ENCODE measurements around the gene CFAP73.

Gene CFAP73

GRCh38 chr12:113149361-113150150, at the start of gene CFAP73:
Gene CFAP73, plus strand, starts transcription at chr12:113149724. Its CDS starts 134 bp downstream, at chr12:113149858.
- DNase-seq (ENCODE audit: low spot score), result no peak
- TF ChIP-seq CTCF (IDR thresholded peaks at IDR 0.05; ENCODE audit: extremely low read depth, missing control alignments), result no peak

- no peak for DNase-seq (ENCODE audit: low spot score)
- no peak for TF ChIP-seq CTCF (IDR thresholded peaks at IDR 0.05; ENCODE audit: extremely low read depth, missing control alignments)
Measured at GRCh38 chr12:113099764-113100163, 49.8 kb upstream of the CFAP73 start.

GRCh38 chr12:113101751-113102150, 47.8 kb upstream of the CFAP73 start:
- no peak for DNase-seq (ENCODE audit: low spot score)
- TF ChIP-seq CTCF (IDR thresholded peaks at IDR 0.05; ENCODE audit: extremely low read depth, missing control alignments), result no peak

GRCh38 chr12:113102811-113103210, 46.7 kb upstream of the CFAP73 start:
- no peak for TF ChIP-seq CTCF (IDR thresholded peaks at IDR 0.05; ENCODE audit: extremely low read depth, missing control alignments)

GRCh38 chr12:113103756-113104450, 45.6 kb upstream of the CFAP73 start:
- DNase-seq (ENCODE audit: low spot score), result peak; percentile 67
- TF ChIP-seq CTCF (IDR thresholded peaks at IDR 0.05; ENCODE audit: extremely low read depth, missing control alignments), result no peak

More at GRCh38 chr12:113102811-113103210, 46.7 kb upstream of the CFAP73 start:
- DNase-seq (ENCODE audit: low spot score), result no peak

GRCh38 chr12:113104953-113105510, 44.5 kb upstream of the CFAP73 start:
- no peak for DNase-seq (ENCODE audit: low spot score)
- TF ChIP-seq CTCF (IDR thresholded peaks at IDR 0.05; ENCODE audit: extremely low read depth, missing control alignments), result no peak

All from GM20000 (cell line).